HFFc6 (cell line): ENCODE data around the gene TMEM178B. TPM values are rescaled to one million over a fixed set of nuclear protein-coding genes. Genes with fewer than 3 reads are reported as not detected.
"Not testable (repeated sequence)": the region's sequence is repeated elsewhere in the genome, so short reads cannot be mapped to it uniquely, and the experiment has no call there.

Experiments
- DNase-seq: peaks from one replicate; pipeline ENCODE4 v3.0.0-alpha.2; 2018
- H3K27ac Mint-ChIP-seq: 2 replicates; pipeline ENCODE4 v1.8.0; 2020; ENCODE audit warnings: mild to moderate bottlenecking, mixed read lengths
- H3K27me3 Mint-ChIP-seq: 2 replicates; pipeline ENCODE4 v1.8.0; 2021; ENCODE audit warnings: mild to moderate bottlenecking, moderate library complexity, mixed read lengths; ENCODE audit not compliant: insufficient read depth
- H3K36me3 Mint-ChIP-seq: 2 replicates; pipeline ENCODE4 v1.8.0; 2021; ENCODE audit warnings: low read depth, mixed read lengths
- H3K4me1 Mint-ChIP-seq: 2 replicates; pipeline ENCODE4 v1.8.0; 2020; ENCODE audit warnings: low read depth, mixed read lengths
- H3K4me3 Mint-ChIP-seq: 2 replicates; pipeline ENCODE4 v1.8.0; 2020; ENCODE audit warnings: mild to moderate bottlenecking, moderate library complexity, mixed read lengths
- H3K9me3 Mint-ChIP-seq: 2 replicates; pipeline ENCODE4 v1.8.0; 2020; ENCODE audit warnings: mild to moderate bottlenecking, mixed read lengths
- total RNA-seq, 6 experiments: library from RNA; stranded (reverse); fragmentation: NEBNext Ultra II Directional; extraction: Animal tissue kit (Norgen Biotek cat#: 25700); gene quantifications; 2 replicates in 1 of 6; 3 replicates in 5 of 6; pipeline ENCODE4 v1.2.3, GENCODE V29; 2021
- TF ChIP-seq, protein P1 (sequence below): fragments of 200-600 bp; sonication (generic); IDR thresholded peaks from 2 replicates; pipeline ENCODE4 v1.5.0; 2021; ENCODE audit warnings: antibody characterized with exemption, mild to moderate bottlenecking

The TMEM178B gene
- total RNA-seq, 6 experiments from 2014 or later = 2.8 to 8.4 (median 6.6) TPM

DNA sequence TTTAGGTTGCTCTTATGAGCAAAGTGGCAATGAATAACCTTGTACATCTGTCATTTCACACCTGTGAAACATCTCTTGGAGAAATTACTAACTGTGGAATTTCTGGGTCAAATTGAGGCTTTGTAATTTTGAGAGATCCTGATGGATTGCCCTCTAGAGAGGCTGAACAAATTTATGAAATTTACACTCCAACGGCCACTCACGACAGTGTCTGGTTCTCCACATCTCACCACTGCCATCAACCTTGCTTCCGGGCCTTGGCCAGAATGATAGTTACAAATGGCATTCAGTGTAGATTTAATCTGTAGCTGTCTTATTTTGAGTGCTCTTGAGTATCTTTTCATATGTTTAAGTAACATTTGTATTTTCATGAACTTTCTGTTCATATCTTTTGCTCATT is 117.4 kb downstream of the TMEM178B start:
- Mint-ChIP-seq H3K36me3 (peaks cover 7% of the 10 kb centered on the region), H3K27me3 (peaks cover 3% of the 10 kb centered on the region; the same call in 1 of the 2 replicates), H3K4me3 (no peak overlapping the region), H3K4me1 (peaks cover 13% of the 10 kb centered on the region; the same call in 1 of the 2 replicates), H3K27ac (no peak overlapping the region), H3K9me3 (peaks cover 16% of the 10 kb centered on the region; the same call in 1 of the 2 replicates)
- DNase-seq = no peak
- TF ChIP-seq, protein P1, sequence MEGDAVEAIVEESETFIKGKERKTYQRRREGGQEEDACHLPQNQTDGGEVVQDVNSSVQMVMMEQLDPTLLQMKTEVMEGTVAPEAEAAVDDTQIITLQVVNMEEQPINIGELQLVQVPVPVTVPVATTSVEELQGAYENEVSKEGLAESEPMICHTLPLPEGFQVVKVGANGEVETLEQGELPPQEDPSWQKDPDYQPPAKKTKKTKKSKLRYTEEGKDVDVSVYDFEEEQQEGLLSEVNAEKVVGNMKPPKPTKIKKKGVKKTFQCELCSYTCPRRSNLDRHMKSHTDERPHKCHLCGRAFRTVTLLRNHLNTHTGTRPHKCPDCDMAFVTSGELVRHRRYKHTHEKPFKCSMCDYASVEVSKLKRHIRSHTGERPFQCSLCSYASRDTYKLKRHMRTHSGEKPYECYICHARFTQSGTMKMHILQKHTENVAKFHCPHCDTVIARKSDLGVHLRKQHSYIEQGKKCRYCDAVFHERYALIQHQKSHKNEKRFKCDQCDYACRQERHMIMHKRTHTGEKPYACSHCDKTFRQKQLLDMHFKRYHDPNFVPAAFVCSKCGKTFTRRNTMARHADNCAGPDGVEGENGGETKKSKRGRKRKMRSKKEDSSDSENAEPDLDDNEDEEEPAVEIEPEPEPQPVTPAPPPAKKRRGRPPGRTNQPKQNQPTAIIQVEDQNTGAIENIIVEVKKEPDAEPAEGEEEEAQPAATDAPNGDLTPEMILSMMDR = no peak

DNA sequence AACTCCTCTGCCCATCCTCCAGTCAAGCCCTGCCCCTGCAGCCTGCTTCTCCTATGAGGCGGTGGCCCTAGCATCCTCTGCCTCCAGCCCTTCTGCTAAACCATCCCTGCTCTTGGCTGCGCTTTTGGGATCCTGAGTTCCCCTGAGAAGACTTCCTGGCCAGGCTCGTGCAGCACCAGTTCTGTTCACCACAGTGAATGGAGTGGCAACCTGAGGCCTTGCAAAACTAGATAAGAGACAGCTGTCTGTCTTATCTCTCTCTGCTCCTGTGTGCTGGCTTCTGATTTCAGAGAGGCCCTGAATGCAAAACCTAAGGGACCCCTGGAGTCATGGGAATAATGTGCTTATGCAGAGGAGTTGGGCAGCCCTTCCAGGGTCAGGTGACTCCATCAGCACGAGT is 119.2 kb downstream of the TMEM178B start:
- peaks cover 15% of the 10 kb centered on the region for H3K4me1 Mint-ChIP-seq
- H3K9me3 Mint-ChIP-seq = peaks cover 16% of the 10 kb centered on the region; the same call in 1 of the 2 replicates
- H3K4me3 Mint-ChIP-seq = no peak overlapping the region
- TF ChIP-seq, protein P1 = no peak
- H3K36me3 Mint-ChIP-seq = peaks cover 7% of the 10 kb centered on the region
- DNase-seq = no peak
- H3K27ac Mint-ChIP-seq = no peak overlapping the region
- H3K27me3 Mint-ChIP-seq = peaks cover 3% of the 10 kb centered on the region; the same call in 1 of the 2 replicates

DNA sequence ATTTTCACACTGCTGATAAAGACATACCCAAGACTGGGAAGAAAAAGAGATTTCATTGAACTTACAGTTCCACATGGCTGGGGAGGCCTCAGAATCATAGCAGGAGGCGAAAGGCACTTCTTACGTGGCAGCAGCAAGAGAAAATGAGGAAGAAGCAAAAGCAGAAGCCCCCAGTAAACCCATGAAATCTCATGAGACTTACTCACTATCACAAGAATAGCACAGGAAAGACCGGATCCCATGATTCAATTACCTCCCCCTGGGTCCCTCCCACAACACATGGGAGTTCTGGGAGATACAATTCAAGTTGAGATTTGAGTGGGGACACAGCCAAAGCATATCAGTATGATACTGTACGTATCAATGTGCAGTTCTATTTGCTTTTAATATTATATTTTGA is 121.9 kb downstream of the TMEM178B start:
- H3K27me3 Mint-ChIP-seq, H3K4me3 Mint-ChIP-seq, H3K27ac Mint-ChIP-seq, H3K36me3 Mint-ChIP-seq, DNase-seq: not testable (repeated sequence)
- H3K4me1 Mint-ChIP-seq = peaks cover 20% of the 10 kb centered on the region
- peaks cover 16% of the 10 kb centered on the region; the same call in 1 of the 2 replicates for H3K9me3 Mint-ChIP-seq

DNA sequence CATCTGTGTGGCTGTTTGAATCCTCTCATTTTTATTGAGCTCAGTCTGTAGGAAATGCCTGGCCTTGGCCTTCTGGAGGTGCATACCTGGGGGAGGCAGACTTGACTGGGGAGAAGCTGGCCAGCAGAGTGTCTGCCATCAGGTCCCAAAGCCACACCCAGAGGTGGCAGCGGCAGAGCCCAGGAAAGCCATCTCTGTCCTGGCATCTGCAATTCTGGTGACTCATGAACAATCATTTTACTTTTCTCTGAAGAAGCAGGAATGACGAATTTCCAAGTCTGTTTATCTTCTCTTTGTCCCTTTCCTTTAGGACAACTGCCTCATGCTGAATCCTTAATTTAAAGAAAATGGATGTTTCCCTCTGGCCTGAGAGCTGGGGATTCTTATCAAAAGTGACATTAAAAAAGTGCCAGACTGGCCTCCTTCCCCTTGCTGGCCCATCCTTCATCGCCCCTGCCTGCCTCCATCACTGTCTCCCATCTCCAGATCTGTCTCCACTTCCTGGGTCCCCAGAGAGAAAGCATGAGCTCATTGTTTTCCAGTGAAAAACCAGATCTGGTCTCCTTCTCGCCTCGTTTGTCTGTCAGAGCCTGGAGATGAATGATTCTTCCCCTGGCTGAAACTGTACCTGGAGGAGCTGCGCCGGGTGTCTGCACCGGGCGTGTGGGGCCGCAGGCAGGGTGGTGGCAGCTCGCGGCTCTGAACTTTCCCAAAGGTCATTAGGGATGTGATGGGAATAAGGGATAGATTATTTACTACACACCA is 124.5 kb downstream of the TMEM178B start:
- Mint-ChIP-seq H3K27me3 (peaks cover 3% of the 10 kb centered on the region), H3K9me3 (peaks cover 5% of the 10 kb centered on the region; the same call in 1 of the 2 replicates), H3K4me3 (peak overlapping the region; percentile 53; the same call in 1 of the 2 replicates), H3K36me3 (no peaks in the 10 kb centered on the region; the same call in 1 of the 2 replicates), H3K27ac (peak overlapping the region; percentile 74; the same call in 1 of the 2 replicates), H3K4me1 (peaks cover 29% of the 10 kb centered on the region)
- peak; percentile 4 for DNase-seq
- TF ChIP-seq, protein P1 = no peak

DNA sequence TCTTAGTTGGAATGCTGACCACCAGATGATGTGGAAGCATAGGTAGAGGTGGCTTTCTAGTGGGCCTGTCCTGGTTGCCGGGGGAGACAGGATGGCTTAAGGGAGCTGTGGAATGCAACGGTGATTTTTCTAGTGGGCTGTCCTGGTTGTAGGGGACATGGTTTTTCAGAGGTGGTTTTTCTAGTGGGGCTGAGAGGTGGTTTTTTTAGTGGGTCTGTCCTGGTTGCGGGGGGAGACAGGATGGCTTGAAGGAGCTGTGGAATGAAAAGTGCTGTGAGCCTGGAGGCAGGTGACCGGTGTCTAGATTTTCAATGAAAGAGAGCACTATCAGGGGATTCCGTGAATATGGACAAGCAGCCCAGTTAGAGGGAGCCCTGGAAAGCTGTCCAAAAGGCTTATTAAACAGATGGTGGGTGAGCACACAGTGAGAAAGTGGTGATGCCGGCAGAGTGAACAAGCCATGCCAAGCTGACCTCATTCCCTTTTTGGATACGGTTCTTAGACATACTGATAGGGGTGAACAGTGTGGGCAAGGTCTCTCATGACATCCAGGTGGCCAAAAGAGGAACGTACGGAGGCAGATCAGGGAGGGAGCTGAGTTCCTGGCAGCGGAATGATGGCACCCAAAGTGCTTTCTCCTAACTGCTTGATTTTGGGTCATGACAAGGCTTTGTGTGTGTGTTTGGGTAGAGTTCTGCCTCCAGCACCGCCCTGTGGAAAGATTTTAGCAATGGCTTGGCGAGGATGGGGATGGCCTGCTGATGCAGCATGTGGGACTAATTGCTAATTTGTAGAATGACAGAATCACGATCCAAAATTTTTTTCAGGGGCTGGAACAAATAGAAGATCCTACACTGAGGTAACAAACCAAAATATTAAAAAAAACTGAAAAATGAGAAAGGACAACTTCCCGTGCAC is 126.6 kb downstream of the TMEM178B start:
- H3K4me3 Mint-ChIP-seq = peak overlapping the region; percentile 11; the same call in 1 of the 2 replicates
- H3K27me3 Mint-ChIP-seq = peaks cover 2% of the 10 kb centered on the region
- no peaks in the 10 kb centered on the region; the same call in 1 of the 2 replicates for H3K36me3 Mint-ChIP-seq
- peaks cover 29% of the 10 kb centered on the region for H3K4me1 Mint-ChIP-seq
- TF ChIP-seq, protein P1 = no peak
- no peak for DNase-seq
- H3K27ac Mint-ChIP-seq = no peak overlapping the region
- H3K9me3 Mint-ChIP-seq = no peaks in the 10 kb centered on the region; the same call in 1 of the 2 replicates
